HepG2 (cell line): ENCODE data around the gene MIF. TPM values are rescaled to one million over a fixed set of nuclear protein-coding genes. Genes with fewer than 3 reads are reported as not detected.
A peak's percentile ranks its signal among the peaks of the same experiment; 100 is the strongest.

ENCODE experiments used
- ELK4 ChIP-seq: sonication (generic); formaldehyde crosslinking; IDR thresholded peaks from 2 replicates; pipeline ENCODE4 v1.9.0; 2021; ENCODE audit warnings: missing genetic modification reagents, borderline replicate concordance
- ETV5 ChIP-seq: IDR thresholded peaks from 2 replicates; pipeline ENCODE4 v1.6.1; 2018; ENCODE audit warnings: missing biosample characterization, missing genetic modification reagents, inconsistent platforms, borderline replicate concordance
- KLF15 ChIP-seq: sonication (generic); formaldehyde crosslinking; IDR thresholded peaks from 2 replicates; pipeline ENCODE4 v1.8.1; 2023; ENCODE audit warnings: borderline replicate concordance, mild to moderate bottlenecking, inconsistent platforms, missing genetic modification reagents, mixed read lengths
- MBD4 ChIP-seq: IDR thresholded peaks from 2 replicates; pipeline ENCODE4 v1.6.1; 2012; ENCODE audit warnings: low read length, inconsistent platforms, borderline replicate concordance
- MYC ChIP-seq: sonication (generic); formaldehyde crosslinking; IDR thresholded peaks from 2 replicates; pipeline ENCODE4 v1.9.0; 2021; ENCODE audit warnings: missing genetic modification reagents, borderline replicate concordance
- RARA ChIP-seq: IDR thresholded peaks from 2 replicates; pipeline ENCODE4 v1.6.1; 2016; ENCODE audit warnings: missing genetic modification reagents, missing compliant biosample characterization
- RBAK ChIP-seq: sonication (generic); formaldehyde crosslinking; IDR thresholded peaks from 2 replicates; pipeline ENCODE4 v1.5.1; 2020; ENCODE audit warnings: mild to moderate bottlenecking, missing genetic modification reagents
- RXRA ChIP-seq: sonication (generic); formaldehyde crosslinking; IDR thresholded peaks from 2 replicates; pipeline ENCODE4 v1.5.1; 2020; ENCODE audit warnings: missing genetic modification reagents
- THRA ChIP-seq: sonication (generic); formaldehyde crosslinking; IDR thresholded peaks from 2 replicates; pipeline ENCODE4 v1.4.0; 2020; ENCODE audit warnings: missing genetic modification reagents, borderline replicate concordance
- TMF1 ChIP-seq: sonication (generic); formaldehyde crosslinking; IDR thresholded peaks from 2 replicates; pipeline ENCODE4 v1.8.1; 2022; ENCODE audit warnings: low read depth, missing genetic modification reagents
- ZNF574 ChIP-seq: sonication (generic); formaldehyde crosslinking; IDR thresholded peaks from 2 replicates; pipeline ENCODE4 v1.4.0; 2020; ENCODE audit warnings: missing genetic modification reagents
- ZNF687 ChIP-seq: sonication (generic); formaldehyde crosslinking; IDR thresholded peaks from 2 replicates; pipeline ENCODE4 v1.5.1; 2020; ENCODE audit warnings: mild to moderate bottlenecking, missing genetic modification reagents, moderate library complexity
- ZNF709 ChIP-seq: sonication (generic); formaldehyde crosslinking; IDR thresholded peaks from 2 replicates; pipeline ENCODE4 v1.5.0; 2020; ENCODE audit warnings: mild to moderate bottlenecking, missing genetic modification reagents
- polyA plus RNA-seq, 8 experiments: library from polyadenylated mRNA; depleted of rRNA in 3 of 8; stranded (reverse) in 7 of 8; unstranded in 1 of 8; fragments of >200 nt; fragmentation: Illumina TruSeq in 4 of 8; extraction: Trizol in 4 of 8; gene quantifications; 2 replicates each; pipeline versions ENCODE4 v1.2.1 to v1.2.3, GENCODE V29; 2011 to 2016; ENCODE audit warnings: low read depth in 4 of 8, missing spikeins in 1 of 8, mixed read lengths in 1 of 8; ENCODE audit not compliant: insufficient read depth in 1 of 8
- total RNA-seq, 5 experiments: library from RNA; depleted of rRNA; stranded (reverse); fragments of >200 nt; fragmentation: Illumina TruSeq; extraction: Trizol; gene quantifications; 2 replicates each; pipeline ENCODE4 v1.2.3, GENCODE V29; 2016; ENCODE audit warnings: low read depth in 1 of 5

MIF gene
- total and polyA plus RNA-seq, 2 of the 13 experiments (the other 11 are each of a cell fraction or from before 2014, with no cell fraction given), result 634 to 675 TPM

- TF ChIP-seq ZNF687 (CRISPR knock-in tag) (peak; percentile 94), RBAK (CRISPR knock-in tag) (0 out of 2 replicates have a peak, but pooled peaks have one; percentile 36), KLF15 (CRISPR knock-in tag) (no peak), ZNF574 (CRISPR knock-in tag) (peak; percentile 91), RXRA (peak; percentile 33), MYC (CRISPR knock-in tag) (peak; percentile 56; the same call in 1 of the 2 replicates), ZNF709 (CRISPR knock-in tag) (peak; percentile 76; the same call in 1 of the 2 replicates), TMF1 (CRISPR knock-in tag) (peak; percentile 29; the same call in 1 of the 2 replicates), ELK4 (no peak), MBD4 (no peak), THRA (0 out of 2 replicates have a peak, but pooled peaks have one; percentile 18), ETV5 (CRISPR knock-in tag) (no peak), RARA (CRISPR knock-in tag) (peak; percentile 32; the same call in 1 of the 2 replicates)
Observed at GRCh38 chr22:23857606-23858483, 36.3 kb upstream of the MIF start, which contains the start of gene SLC2A11 (continued).
